Activated CD4-positive, alpha-beta T cell treated with anti-CD3 and anti-CD28 coated beads, Interleukin-2, amount 50 U/mL, for 1 hour (primary cell): Measurements from ENCODE around the gene CAMK1D.
A peak's percentile ranks its signal among the peaks of the same experiment; 100 is the strongest.

Experiments used
- DNase-seq: peaks from one replicate; pipeline ENCODE4 v3.0.0-alpha.2; 2020

Gene CAMK1D

GRCh38 chr10:12564173-12564572, 214.8 kb downstream of the CAMK1D start:
- DNase-seq = no peak

GRCh38 chr10:12566161-12567115, 217.1 kb downstream of the CAMK1D start:
- no peak for DNase-seq

- DNase-seq = no peak
Measured at GRCh38 chr10:12568391-12569009, 219.2 kb downstream of the CAMK1D start.

- no peak for DNase-seq
Measured at GRCh38 chr10:12572281-12572680, 222.9 kb downstream of the CAMK1D start.

GRCh38 chr10:12577610-12578009, 228.3 kb downstream of the CAMK1D start:
- DNase-seq = no peak

- DNase-seq = no peak
Measured at GRCh38 chr10:12579954-12580858, 230.9 kb downstream of the CAMK1D start.

GRCh38 chr10:12583891-12584595, 234.7 kb downstream of the CAMK1D start:
- DNase-seq = no peak

- no peak for DNase-seq
Measured at GRCh38 chr10:12586741-12587140, 237.4 kb downstream of the CAMK1D start.

- DNase-seq = no peak
Measured at GRCh38 chr10:12587451-12587888, 238.1 kb downstream of the CAMK1D start.

GRCh38 chr10:12588091-12588860, 238.9 kb downstream of the CAMK1D start:
- peak; percentile 5 for DNase-seq

- DNase-seq = no peak
Measured at GRCh38 chr10:12589291-12589690, 239.9 kb downstream of the CAMK1D start.

- no peak for DNase-seq
Measured at GRCh38 chr10:12589791-12590190, 240.4 kb downstream of the CAMK1D start.

- DNase-seq = no peak
Measured at GRCh38 chr10:12590675-12591659, 241.6 kb downstream of the CAMK1D start.

GRCh38 chr10:12592967-12593366, 243.6 kb downstream of the CAMK1D start:
- no peak for DNase-seq

GRCh38 chr10:12594448-12594944, 245.1 kb downstream of the CAMK1D start:
- DNase-seq = peak; percentile 21

GRCh38 chr10:12595936-12596576, 246.7 kb downstream of the CAMK1D start:
- DNase-seq = no peak

GRCh38 chr10:12597176-12597575, 247.8 kb downstream of the CAMK1D start:
- no peak for DNase-seq

- no peak for DNase-seq
Measured at GRCh38 chr10:12597788-12598765, 248.7 kb downstream of the CAMK1D start.
